ENCODE measurements around the gene INAVA.
"Not testable (repeated sequence)": the region's sequence is repeated elsewhere in the genome, so short reads cannot be mapped to it uniquely, and the experiment has no call there.

The INAVA gene

GRCh38 chr1:200922406-200922805 is 27.7 kb downstream of the INAVA start:
- DNase-seq: no peak

DNA sequence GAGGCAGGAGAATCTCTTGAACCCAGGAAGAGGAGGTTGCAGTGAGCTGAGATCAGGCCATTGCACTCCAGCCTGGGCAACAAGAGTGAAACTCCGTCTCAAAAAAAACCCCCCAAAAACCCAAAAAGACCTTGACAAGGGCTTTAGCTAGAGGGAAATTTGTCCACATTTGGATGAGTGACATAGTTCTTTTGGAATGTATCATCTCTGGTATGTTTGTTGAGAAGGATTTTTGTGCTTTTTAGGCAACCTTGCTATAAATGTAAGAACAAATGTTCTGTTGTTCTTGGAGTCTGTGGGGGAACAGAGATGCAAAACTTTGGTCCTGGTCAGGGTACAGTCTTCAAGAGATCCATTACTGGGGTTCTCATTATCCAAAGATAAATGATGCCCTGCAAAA is 28.9 kb downstream of the INAVA start:
- no peak for DNase-seq

GRCh38 chr1:200925831-200926230 is 31.1 kb downstream of the INAVA start:
- DNase-seq: no peak

DNA sequence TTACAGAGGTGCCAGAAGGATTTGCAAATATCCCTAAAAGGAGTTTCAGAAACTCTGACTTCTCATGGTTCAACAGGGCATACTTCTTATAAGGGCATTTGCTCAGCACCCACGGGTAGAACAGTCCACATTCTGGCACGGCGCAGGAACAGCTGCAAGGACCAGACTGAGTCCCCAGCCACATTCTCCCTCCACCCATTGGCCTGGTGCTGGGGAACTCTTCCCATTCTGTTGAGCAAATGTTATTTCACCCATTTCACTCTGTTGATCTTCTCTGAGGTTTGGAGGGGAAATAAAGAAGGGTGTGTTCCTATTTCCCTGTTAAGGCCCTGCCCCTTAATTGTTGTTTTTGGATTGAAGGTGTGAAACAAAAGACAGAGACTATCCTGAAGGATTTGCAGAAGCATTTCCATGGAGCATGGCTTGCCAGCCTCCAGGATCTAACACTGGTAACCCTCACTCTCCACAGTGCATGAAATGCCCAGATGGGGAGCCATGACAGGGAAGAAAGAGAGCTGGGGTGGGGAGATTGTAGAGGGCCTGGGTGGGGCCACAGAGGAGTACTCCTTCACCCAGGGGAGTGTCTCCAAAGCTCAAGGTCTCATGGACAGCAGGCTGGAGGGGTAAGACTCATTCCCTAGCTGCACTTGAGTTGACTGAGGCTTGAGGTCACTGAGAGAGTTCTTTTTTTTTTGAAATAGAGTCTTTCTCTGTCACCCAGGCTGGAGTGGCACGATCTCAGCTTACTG is 35.0 kb downstream of the INAVA start:
- no peak for DNase-seq

GRCh38 chr1:200930285-200930684 is 35.6 kb downstream of the INAVA start:
- DNase-seq: not testable (repeated sequence)

DNA sequence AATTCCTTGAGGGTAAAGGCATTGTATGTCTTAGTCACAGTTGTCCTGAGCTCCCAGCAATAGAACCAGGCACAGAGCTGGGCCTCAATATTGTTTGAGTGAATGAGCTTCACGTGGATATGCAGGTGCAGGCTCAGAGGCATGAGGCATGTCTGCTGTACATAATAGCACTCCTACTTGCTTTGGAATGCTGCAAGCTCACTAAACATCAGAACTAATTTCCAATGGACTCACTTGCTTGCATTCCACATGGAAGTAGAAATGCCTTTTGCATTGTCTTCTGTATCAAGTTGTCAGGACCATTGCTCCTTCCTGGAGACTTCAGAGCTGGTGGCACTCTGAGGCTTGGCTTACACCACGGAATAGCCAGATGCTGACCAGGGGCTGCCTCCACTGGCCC is 37.1 kb downstream of the INAVA start:
- no peak for DNase-seq

- DNase-seq: no peak
Measured at GRCh38 chr1:200934676-200935245, 40.1 kb downstream of the INAVA start.

GRCh38 chr1:200935286-200935962 is 40.7 kb downstream of the INAVA start:
- DNase-seq: not testable (repeated sequence)

DNA sequence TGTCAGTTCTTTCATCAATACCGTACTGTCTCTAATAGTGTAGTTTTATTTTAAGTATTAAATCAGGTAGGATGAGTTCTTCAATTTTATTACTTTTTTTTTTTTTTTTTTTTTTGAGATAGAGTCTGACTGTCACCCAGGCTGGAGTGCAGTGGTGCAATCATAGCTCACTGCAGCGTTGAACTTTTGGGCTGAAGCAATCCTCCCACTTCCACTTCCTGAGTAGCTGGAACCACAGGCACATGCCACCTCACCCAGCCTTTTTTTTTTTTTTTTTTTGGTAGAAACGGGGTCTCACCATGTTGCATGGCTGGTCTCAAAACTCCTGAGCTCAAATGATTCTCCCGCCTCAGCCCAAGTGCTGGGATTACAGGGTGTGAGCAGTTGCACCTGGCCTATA is 44.3 kb downstream of the INAVA start:
- DNase-seq: no peak

GRCh38 chr1:200945111-200945510 is 50.4 kb downstream of the INAVA start:
- DNase-seq: no peak

- DNase-seq: no peak
Measured at GRCh38 chr1:200947059-200947566, 52.4 kb downstream of the INAVA start.

- DNase-seq: no peak
Measured at GRCh38 chr1:200949626-200950025, 54.9 kb downstream of the INAVA start.

- no peak for DNase-seq
Measured at GRCh38 chr1:200951016-200951415, 56.3 kb downstream of the INAVA start.

DNA sequence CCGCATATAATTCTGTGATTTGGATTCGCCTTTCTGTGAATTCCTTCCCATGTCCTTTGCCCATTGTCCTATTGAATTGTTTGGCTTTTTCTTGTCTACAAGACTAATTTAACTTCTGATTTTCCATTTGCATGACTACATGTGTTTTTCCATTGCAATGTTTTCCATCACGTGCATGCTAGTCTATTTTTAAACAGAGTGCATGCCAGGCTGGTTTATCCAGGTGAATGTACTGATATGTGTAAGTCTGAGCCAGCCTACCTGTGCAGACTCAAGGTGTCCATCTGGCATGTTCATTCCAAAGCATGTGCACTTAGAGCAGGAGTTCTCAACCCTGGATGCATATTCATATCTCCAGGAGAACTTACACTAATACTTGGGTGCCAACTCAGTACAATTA is 59.7 kb downstream of the INAVA start:
- no peak for DNase-seq

- DNase-seq: no peak
Measured at GRCh38 chr1:200958597-200958996, 63.9 kb downstream of the INAVA start.

- no peak for DNase-seq
Measured at GRCh38 chr1:200959411-200959921, 64.8 kb downstream of the INAVA start.

DNA sequence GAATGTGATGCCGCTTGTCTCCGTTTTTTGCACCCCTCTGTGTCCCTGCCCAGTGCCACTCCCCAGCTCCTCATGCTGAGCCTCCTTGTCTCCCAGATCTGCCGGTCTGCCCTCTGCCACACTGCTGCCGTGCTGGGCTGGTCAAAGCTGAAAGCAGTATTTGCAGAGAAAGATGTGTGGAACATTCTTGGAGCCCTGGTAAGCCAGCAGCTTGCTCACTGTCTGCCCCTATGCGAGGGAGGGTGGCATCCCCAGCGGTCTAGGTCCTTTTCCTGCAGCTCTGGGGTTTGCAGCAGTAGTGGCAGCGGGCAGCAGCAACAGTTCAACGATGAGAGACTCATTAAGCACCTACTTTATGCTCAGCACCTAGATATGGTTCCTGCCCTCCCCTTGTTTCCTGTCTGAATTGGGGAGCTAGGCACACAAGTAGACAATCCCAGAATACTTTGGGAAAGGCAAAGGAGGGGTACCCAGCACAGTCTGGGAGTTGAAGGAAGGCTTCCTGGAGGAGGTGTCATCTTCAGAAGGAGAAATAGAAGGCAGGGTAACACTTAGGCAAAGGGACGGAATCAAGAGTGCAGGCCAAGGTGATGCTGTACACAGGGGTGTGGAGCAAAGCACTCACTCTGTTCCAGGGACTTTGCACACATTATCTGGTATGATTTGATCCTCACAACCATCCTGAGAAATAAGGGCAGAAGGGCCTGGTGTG is 65.7 kb downstream of the INAVA start:
- DNase-seq: no peak

- DNase-seq: no peak
Measured at GRCh38 chr1:200960948-200961340, 66.2 kb downstream of the INAVA start.

GRCh38 chr1:200962151-200962550 is 67.5 kb downstream of the INAVA start:
- DNase-seq: not testable (repeated sequence)

GRCh38 chr1:200962631-200963030 is 67.9 kb downstream of the INAVA start:
- no peak for DNase-seq

DNA sequence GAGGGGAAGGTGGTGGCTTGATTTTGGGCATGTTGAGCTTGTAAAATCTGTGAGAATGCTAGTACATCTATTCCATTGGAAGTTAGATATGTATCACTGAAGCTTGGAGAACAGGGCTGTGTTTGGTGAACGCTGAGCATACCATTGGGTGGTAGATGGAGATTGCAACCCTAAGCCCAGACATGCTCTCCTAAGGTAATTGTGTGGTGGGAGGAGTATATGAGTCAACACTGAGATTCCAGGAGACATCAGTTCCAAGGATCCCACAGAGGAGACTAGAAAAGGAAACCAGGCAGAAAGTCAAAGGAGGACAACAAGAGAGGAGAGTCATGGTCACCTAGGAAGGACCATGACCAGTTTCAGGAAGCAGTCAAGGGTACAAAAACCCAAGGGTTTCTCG is 68.4 kb downstream of the INAVA start:
- DNase-seq: no peak

- DNase-seq: not testable (repeated sequence)
Measured at GRCh38 chr1:200963888-200964287, 69.2 kb downstream of the INAVA start.
